ENCODE measurements around the gene NINL.
"Not testable (repeated sequence)": the region's sequence is repeated elsewhere in the genome, so short reads cannot be mapped to it uniquely, and the experiment has no call there.

- TF ChIP-seq CTCF (IDR thresholded peaks at IDR 0.05 in 2 of 3, conservative IDR thresholded peaks at IDR 0.05 in 1 of 3; ENCODE audit: borderline replicate concordance in 1 of 3, insufficient read depth in 1 of 3, low read depth in 2 of 3, low read length in 2 of 3); SIN3A (IDR thresholded peaks at IDR 0.05; ENCODE audit: low read depth); JUND (IDR thresholded peaks at IDR 0.05); FOSL1 (IDR thresholded peaks at IDR 0.05; ENCODE audit: low read depth): not testable (repeated sequence)
These were observed 1.7 kb downstream of the NINL start for GRCh38 chr20:25583607-25584006.
